ENCODE results near the gene GRHPR.

DNA sequence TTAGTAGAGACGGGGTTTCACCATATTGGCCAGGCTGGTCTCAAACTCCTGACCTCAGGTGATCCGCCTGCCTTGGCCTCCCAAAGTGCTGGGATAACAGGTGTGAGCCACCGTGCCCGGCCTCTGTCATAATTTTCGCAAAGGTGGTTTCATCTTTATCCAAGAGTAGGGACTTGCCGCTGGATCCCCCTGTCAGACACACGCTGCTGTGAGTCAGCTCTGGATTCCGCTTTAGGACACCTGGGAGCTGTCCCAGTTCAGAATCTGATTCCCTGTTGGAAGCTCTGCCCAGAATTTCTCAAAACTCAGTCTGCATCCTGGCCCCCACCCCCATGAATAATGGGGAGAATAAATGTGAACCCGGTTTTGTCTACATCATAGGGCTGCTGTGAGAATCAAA is 17.9 kb upstream of the GRHPR start:
- TF ChIP-seq, protein P1, sequence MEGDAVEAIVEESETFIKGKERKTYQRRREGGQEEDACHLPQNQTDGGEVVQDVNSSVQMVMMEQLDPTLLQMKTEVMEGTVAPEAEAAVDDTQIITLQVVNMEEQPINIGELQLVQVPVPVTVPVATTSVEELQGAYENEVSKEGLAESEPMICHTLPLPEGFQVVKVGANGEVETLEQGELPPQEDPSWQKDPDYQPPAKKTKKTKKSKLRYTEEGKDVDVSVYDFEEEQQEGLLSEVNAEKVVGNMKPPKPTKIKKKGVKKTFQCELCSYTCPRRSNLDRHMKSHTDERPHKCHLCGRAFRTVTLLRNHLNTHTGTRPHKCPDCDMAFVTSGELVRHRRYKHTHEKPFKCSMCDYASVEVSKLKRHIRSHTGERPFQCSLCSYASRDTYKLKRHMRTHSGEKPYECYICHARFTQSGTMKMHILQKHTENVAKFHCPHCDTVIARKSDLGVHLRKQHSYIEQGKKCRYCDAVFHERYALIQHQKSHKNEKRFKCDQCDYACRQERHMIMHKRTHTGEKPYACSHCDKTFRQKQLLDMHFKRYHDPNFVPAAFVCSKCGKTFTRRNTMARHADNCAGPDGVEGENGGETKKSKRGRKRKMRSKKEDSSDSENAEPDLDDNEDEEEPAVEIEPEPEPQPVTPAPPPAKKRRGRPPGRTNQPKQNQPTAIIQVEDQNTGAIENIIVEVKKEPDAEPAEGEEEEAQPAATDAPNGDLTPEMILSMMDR (IDR thresholded peaks at IDR 0.05) = no peak
- no peak for TF ChIP-seq POLR2A (IDR thresholded peaks at IDR 0.05; ENCODE audit: low read depth)

Data from esophagus muscularis mucosa (tissue), 3 donors.